Small intestine (tissue), 7 donors: ENCODE measurements around the gene BRD8. TPM values are rescaled to one million over a fixed set of nuclear protein-coding genes. Genes with fewer than 3 reads are reported as not detected.
A peak's percentile ranks its signal among the peaks of the same experiment; 100 is the strongest.
"Not testable (repeated sequence)": the region's sequence is repeated elsewhere in the genome, so short reads cannot be mapped to it uniquely, and the experiment has no call there.

Source experiments
- DNase-seq, 2 donors: peaks; one replicate each; pipeline versions ENCODE4 v3.0.0 to v3.0.0-alpha.2; 2013
- FAIRE-seq: peaks from 2 replicates; lab custom pipeline; 2012; peaks lifted over from hg19 to GRCh38; lab: Jason Lieb, UNC
- H3K27ac ChIP-seq, 3 donors: one replicate each; pipeline ENCODE4 v1.5.1; 2013; ENCODE audit warnings: low read length in 2 of 3, mild to moderate bottlenecking in 2 of 3, control low read depth in 1 of 3, inconsistent platforms in 1 of 3, low read depth in 1 of 3, moderate library complexity in 1 of 3
- H3K27me3 ChIP-seq, 3 donors: one replicate each; pipeline ENCODE4 v1.6.1; 2013; ENCODE audit warnings: low read length in 3 of 3, inconsistent platforms in 1 of 3; ENCODE audit not compliant: control insufficient read depth in 3 of 3, insufficient read depth in 3 of 3
- H3K36me3 ChIP-seq, 3 donors: one replicate each; pipeline ENCODE4 v1.6.1; 2013; ENCODE audit warnings: low read length in 3 of 3, inconsistent platforms in 1 of 3, low read depth in 1 of 3, mild to moderate bottlenecking in 1 of 3, moderate library complexity in 1 of 3; ENCODE audit not compliant: control insufficient read depth in 3 of 3, insufficient read depth in 2 of 3
- H3K4me1 ChIP-seq, 3 donors: one replicate each; pipeline ENCODE4 v1.6.1; 2013; ENCODE audit warnings: low read length in 2 of 3, inconsistent platforms in 1 of 3, low read depth in 1 of 3, mild to moderate bottlenecking in 1 of 3, moderate library complexity in 1 of 3; ENCODE audit not compliant: control insufficient read depth in 3 of 3, insufficient read depth in 2 of 3
- H3K4me3 ChIP-seq, 3 donors: one replicate each; pipeline ENCODE4 v1.5.1; 2013; ENCODE audit warnings: low read length in 3 of 3, control low read depth in 1 of 3, inconsistent platforms in 1 of 3, low read depth in 1 of 3, mild to moderate bottlenecking in 1 of 3, moderate library complexity in 1 of 3
- H3K9me3 ChIP-seq, 2 donors: one replicate each; pipeline ENCODE4 v1.6.1; 2013; ENCODE audit warnings: low read depth in 1 of 2, low read length in 1 of 2; ENCODE audit not compliant: control insufficient read depth in 2 of 2, insufficient read depth in 1 of 2
- WGBS, 3 donors: extraction: QIAGEN DNeasy Blood & Tissue Kit; methylation state at CpG; one replicate each; pipeline ENCODE4 v1.1.7; 2013; 5-methylcytosine and 5-hydroxymethylcytosine counted together
- polyA plus RNA-seq, 4 donors: library from polyadenylated mRNA; stranded (reverse) in 3 of 4; unstranded in 1 of 4; fragments of 200-250 nt in 3 of 4; fragments of 120-200 nt in 1 of 4; gene quantifications; one replicate each; pipeline versions ENCODE4 v1.2.1 to v1.2.3, GENCODE V29; 2013
- donor health status: healthy with polysubstance abuse.
- donor health status: control.
- donor health status: control.
- donor health status: Bipolar disorder and iron deficiency.
- donor health status: healthy.

Gene BRD8
- polyA plus RNA-seq, 4 donors = 17.0 to 82.6 (median 28.3) TPM

GRCh38 chr5:138155977-138156376 is 22.5 kb downstream of the BRD8 start:
- DNase-seq, H3K4me1 ChIP-seq, H3K9me3 ChIP-seq, H3K4me3 ChIP-seq, H3K27ac ChIP-seq, FAIRE-seq, H3K27me3 ChIP-seq: not testable (repeated sequence)
- WGBS, 3 donors = 97 to 99% (median 98%) methylated on average over 9 of the region's 9 CpGs
- H3K36me3 ChIP-seq = peaks cover 14 to 20% (median 19%) of the 10 kb centered on the region in 3 donors

- Histone ChIP-seq H3K4me3 (no peak overlapping the region), H3K27ac (no peak overlapping the region), H3K27me3 (no peaks in the 10 kb centered on the region), H3K4me1 (no peaks in the 10 kb centered on the region), H3K9me3 (no peaks in the 10 kb centered on the region), H3K36me3 (no peaks in the 10 kb centered on the region)
- DNase-seq = no peak
- FAIRE-seq = no peak
- 54 to 65% (median 56%) methylated on average over 3 of the region's 3 CpGs for WGBS, 3 donors
Observed at GRCh38 chr5:138149530-138149929, 28.9 kb downstream of the BRD8 start.

GRCh38 chr5:138148811-138149210 is 29.6 kb downstream of the BRD8 start:
- no peak for FAIRE-seq
- 12 to 32% (median 26%) methylated on average over 1 of the region's 1 CpG for WGBS, 3 donors

GRCh38 chr5:138143578-138143977 is 34.9 kb downstream of the BRD8 start:
- not testable (repeated sequence) for H3K9me3 ChIP-seq, H3K27me3 ChIP-seq, DNase-seq, H3K36me3 ChIP-seq, H3K4me1 ChIP-seq, H3K4me3 ChIP-seq, FAIRE-seq, H3K27ac ChIP-seq
- 88 to 92% (median 89%) methylated on average over 5 to 6 of the region's 6 CpGs for WGBS, 3 donors

More at GRCh38 chr5:138148811-138149210, 29.6 kb downstream of the BRD8 start:
- no peak overlapping the region for H3K4me3 ChIP-seq
- no peaks in the 10 kb centered on the region for H3K36me3 ChIP-seq
- no peaks in the 10 kb centered on the region for H3K27me3 ChIP-seq
- no peaks in the 10 kb centered on the region for H3K4me1 ChIP-seq
- peak in 1 of 2 donors; percentile 62 for DNase-seq
- no peaks in the 10 kb centered on the region for H3K9me3 ChIP-seq
- H3K27ac ChIP-seq = no peak overlapping the region

- FAIRE-seq (no peak), DNase-seq (no peak)
- 36 to 66% (median 44%) methylated on average over 1 of the region's 1 CpG for WGBS, 3 donors
- H3K4me3 ChIP-seq = no peak overlapping the region
- H3K4me1 ChIP-seq = no peaks in the 10 kb centered on the region
- H3K27me3 ChIP-seq = no peaks in the 10 kb centered on the region
- no peaks in the 10 kb centered on the region for H3K36me3 ChIP-seq
- no peak overlapping the region for H3K27ac ChIP-seq
- no peaks in the 10 kb centered on the region for H3K9me3 ChIP-seq
Observed at GRCh38 chr5:138141734-138142133, 36.7 kb downstream of the BRD8 start.

GRCh38 chr5:138140268-138140667 is 38.2 kb downstream of the BRD8 start:
- no peaks in the 10 kb centered on the region for H3K4me1 ChIP-seq
- FAIRE-seq (no peak), DNase-seq (no peak)
- 64 to 71% (median 67%) methylated on average over 4 of the region's 4 CpGs for WGBS, 3 donors
- no peaks in the 10 kb centered on the region for H3K36me3 ChIP-seq
- no peak overlapping the region for H3K27ac ChIP-seq
- no peak overlapping the region for H3K4me3 ChIP-seq
- no peaks in the 10 kb centered on the region for H3K27me3 ChIP-seq
- H3K9me3 ChIP-seq = no peaks in the 10 kb centered on the region

- H3K4me1 ChIP-seq = no peaks in the 10 kb centered on the region
- no peaks in the 10 kb centered on the region for H3K27me3 ChIP-seq
- no peak for FAIRE-seq
- H3K9me3 ChIP-seq = no peaks in the 10 kb centered on the region
- H3K4me3 ChIP-seq = no peak overlapping the region
- DNase-seq = no peak
- 58% methylated on average over 3 of the region's 3 CpGs for WGBS, 3 donors
- H3K27ac ChIP-seq = no peak overlapping the region
- H3K36me3 ChIP-seq = no peaks in the 10 kb centered on the region
Observed at GRCh38 chr5:138139781-138140090, 38.7 kb downstream of the BRD8 start.

GRCh38 chr5:138138949-138139780 is 39.3 kb downstream of the BRD8 start, which contains the start of gene NME5:
Gene NME5 (minus strand): TSS chr5:138139428. CDS start chr5:138138780, 648 bp downstream.
- peak within 1 kb of the TSS; percentile 9 to 58 (median 38) for H3K4me3 ChIP-seq
- DNase-seq (peak; percentile 32 to 69), FAIRE-seq (no peak)
- H3K27ac ChIP-seq = no peak within 1 kb of the TSS
- H3K9me3 ChIP-seq = no peaks in the 10 kb centered on the region
- WGBS, 3 donors = 5 to 8% (median 8%) methylated on average over 24 to 31 of the region's 31 CpGs
- H3K27me3 ChIP-seq = no peaks in the 10 kb centered on the region
- no peaks in the 10 kb centered on the region for H3K36me3 ChIP-seq
- no peaks in the 10 kb centered on the region for H3K4me1 ChIP-seq
